Fibroblast of lung (primary cell): ENCODE results near the gene CSRNP3. TPM values are rescaled to one million over a fixed set of nuclear protein-coding genes. Genes with fewer than 3 reads are reported as not detected.

Experiments
- DNase-seq, 2 donors: peaks; one replicate each; pipeline versions ENCODE4 v3.0.0 to v3.0.0-alpha.2; 2010; ENCODE audit warnings: low read depth in 2 of 2
- H2AFZ ChIP-seq: 2 replicates; pipeline ENCODE4 v1.5.1; 2012; ENCODE audit warnings: low read length, control low read depth, inconsistent platforms
- H3K27ac ChIP-seq: 2 replicates; pipeline ENCODE4 v1.5.1; 2011; ENCODE audit warnings: low read length, control low read depth; ENCODE audit not compliant: insufficient read depth
- H3K27me3 ChIP-seq: 2 replicates; pipeline ENCODE4 v1.5.1; 2011; ENCODE audit warnings: mild to moderate bottlenecking, low read length; ENCODE audit not compliant: control insufficient read depth, insufficient read depth
- H3K36me3 ChIP-seq: 2 replicates; pipeline ENCODE4 v1.5.1; 2011; ENCODE audit warnings: low read length; ENCODE audit not compliant: control insufficient read depth, insufficient read depth
- H3K4me1 ChIP-seq: 2 replicates; pipeline ENCODE4 v1.5.1; 2011; ENCODE audit warnings: low read length; ENCODE audit not compliant: control insufficient read depth, insufficient read depth; ENCODE audit errors: extremely low read depth
- H3K4me2 ChIP-seq: 2 replicates; pipeline ENCODE4 v1.5.1; 2011; ENCODE audit warnings: low read length, control low read depth; ENCODE audit not compliant: insufficient read depth; ENCODE audit errors: extremely low read depth
- H3K4me3 ChIP-seq, 4 experiments: fragments of 200-600 bp in 1 of 4; sonication (generic) in 1 of 4; replicated peaks in 1 of 4; 2 replicates each; pipeline ENCODE4 v1.5.1; 2011 to 2016; ENCODE audit warnings: low read length in 4 of 4, low read depth in 3 of 4, mild to moderate bottlenecking in 3 of 4, control low read depth in 2 of 4, inconsistent platforms in 1 of 4, mixed read lengths in 1 of 4; ENCODE audit not compliant: insufficient read depth in 1 of 4; ENCODE audit errors: control extremely low read depth in 1 of 4
- H3K79me2 ChIP-seq: 2 replicates; pipeline ENCODE4 v1.5.1; 2012; ENCODE audit warnings: mild to moderate bottlenecking, low read length, inconsistent platforms; ENCODE audit not compliant: control insufficient read depth, insufficient read depth
- H3K9ac ChIP-seq: 2 replicates; pipeline ENCODE4 v1.5.1; 2011; ENCODE audit warnings: mild to moderate bottlenecking, low read length, control low read depth; ENCODE audit not compliant: insufficient read depth
- H3K9me3 ChIP-seq: 2 replicates; pipeline ENCODE4 v1.5.1; 2012; ENCODE audit warnings: low read depth, low read length; ENCODE audit not compliant: control insufficient read depth, insufficient read depth
- H4K20me1 ChIP-seq: 2 replicates; pipeline ENCODE4 v1.5.1; 2011; ENCODE audit warnings: low read length; ENCODE audit not compliant: control insufficient read depth, insufficient read depth; ENCODE audit errors: extremely low read depth
- CTCF ChIP-seq, 2 donors: IDR thresholded peaks in 1 of 2; conservative IDR thresholded peaks in 1 of 2; 1 replicate in 1 of 2; 2 replicates in 1 of 2; pipeline ENCODE4 v1.5.1; 2011 to 2012; ENCODE audit warnings: low read length in 2 of 2, control low read depth in 1 of 2, inconsistent platforms in 1 of 2, low read depth in 1 of 2, mild to moderate bottlenecking in 1 of 2
- EZH2 ChIP-seq: IDR thresholded peaks from 2 replicates; pipeline ENCODE4 v1.5.1; 2012; ENCODE audit warnings: low read length, control low read depth, mild to moderate bottlenecking; ENCODE audit errors: missing control alignments
- polyA plus RNA-seq, 2 donors: library from polyadenylated mRNA; depleted of rRNA in 1 of 2; stranded (reverse) in 1 of 2; unstranded in 1 of 2; fragments of >200 nt; gene quantifications; 2 replicates each; pipeline ENCODE4 v1.2.1, GENCODE V29; 2011 to 2012; ENCODE audit warnings: missing spikeins in 1 of 2
- total RNA-seq: library from RNA; depleted of rRNA; stranded (reverse); fragments of >200 nt; gene quantifications from 2 replicates; pipeline ENCODE4 v1.2.1, GENCODE V29; 2014

CSRNP3 gene
- total and polyA plus RNA-seq, 2 donors (not counting 1 experiment from before 2014, with no cell fraction given) = 0.66 to 1.1 TPM

GRCh38 chr2:165706960-165707487, 237.5 kb downstream of the CSRNP3 start:
- H3K79me2 ChIP-seq = no peaks in the 10 kb centered on the region
- no peak for DNase-seq
- H3K9me3 ChIP-seq = no peaks in the 10 kb centered on the region
- H4K20me1 ChIP-seq = no peaks in the 10 kb centered on the region
- no peaks in the 10 kb centered on the region for H3K36me3 ChIP-seq
- no peak overlapping the region for H3K4me3 ChIP-seq
- no peak overlapping the region for H3K9ac ChIP-seq
- H3K27me3 ChIP-seq = no peaks in the 10 kb centered on the region
- TF ChIP-seq EZH2 (no peak), CTCF (conservative IDR thresholded peaks at IDR 0.05 in 1 of 2, IDR thresholded peaks at IDR 0.05 in 1 of 2; ENCODE audit: low read depth in 1 of 2, low read length in 2 of 2) (no peak)
- H3K4me2 ChIP-seq = no peak overlapping the region
- H3K4me1 ChIP-seq = no peaks in the 10 kb centered on the region
- H2AFZ ChIP-seq = no peak overlapping the region
- H3K27ac ChIP-seq = no peak overlapping the region

GRCh38 chr2:165716091-165716490, 246.6 kb downstream of the CSRNP3 start:
- TF ChIP-seq EZH2 (no peak), CTCF (conservative IDR thresholded peaks at IDR 0.05 in 1 of 2, IDR thresholded peaks at IDR 0.05 in 1 of 2; ENCODE audit: low read depth in 1 of 2, low read length in 2 of 2) (no peak)
- Histone ChIP-seq H3K4me3 (no peak overlapping the region), H3K9ac (no peak overlapping the region), H3K27me3 (no peaks in the 10 kb centered on the region), H3K4me1 (no peaks in the 10 kb centered on the region), H4K20me1 (no peaks in the 10 kb centered on the region), H3K27ac (no peak overlapping the region), H3K36me3 (no peaks in the 10 kb centered on the region), H3K9me3 (no peaks in the 10 kb centered on the region), H2AFZ (no peak overlapping the region), H3K4me2 (no peak overlapping the region), H3K79me2 (no peaks in the 10 kb centered on the region)
- no peak for DNase-seq

- Histone ChIP-seq H2AFZ (no peak overlapping the region), H3K27ac (no peak overlapping the region), H4K20me1 (no peaks in the 10 kb centered on the region), H3K27me3 (no peaks in the 10 kb centered on the region), H3K4me3 (no peak overlapping the region), H3K9ac (no peak overlapping the region), H3K4me1 (no peaks in the 10 kb centered on the region), H3K79me2 (no peaks in the 10 kb centered on the region), H3K4me2 (no peak overlapping the region), H3K36me3 (no peaks in the 10 kb centered on the region), H3K9me3 (no peaks in the 10 kb centered on the region)
- no peak for TF ChIP-seq CTCF (conservative IDR thresholded peaks at IDR 0.05 in 1 of 2, IDR thresholded peaks at IDR 0.05 in 1 of 2; ENCODE audit: low read depth in 1 of 2, low read length in 2 of 2)
- TF ChIP-seq EZH2 = no peak
- DNase-seq = no peak
Observed at GRCh38 chr2:165718610-165719210, 249.2 kb downstream of the CSRNP3 start.
